Activated CD4-positive, alpha-beta memory T cell treated with anti-CD3 and anti-CD28 coated beads for 36 hours (primary cell): ENCODE data around the gene RNF213. TPM values are rescaled to one million over a fixed set of nuclear protein-coding genes. Genes with fewer than 3 reads are reported as not detected.

Source experiments
- CTCF ChIA-PET: fragments of 350-600 bp; sonication (Branson Sonifier 250); formaldehyde crosslinking; loops from one replicate; lab custom pipeline; 2021; ENCODE audit warnings: antibody characterized with exemption, inconsistent platforms; lab: Charles Lee
- POLR2A ChIA-PET: fragments of 350-600 bp; sonication (Branson Sonifier 250); formaldehyde crosslinking; loops from one replicate; lab custom pipeline; 2021; ENCODE audit warnings: antibody characterized with exemption; lab: Charles Lee
- DNase-seq: peaks from one replicate; pipeline ENCODE4 v3.0.0-alpha.2; 2020
- H3K27ac Mint-ChIP-seq: one replicate; pipeline ENCODE4 v1.8.0; 2021; ENCODE audit warnings: mixed read lengths
- H3K27me3 Mint-ChIP-seq: one replicate; pipeline ENCODE4 v1.8.0; 2021; ENCODE audit warnings: mixed read lengths
- H3K36me3 Mint-ChIP-seq: one replicate; pipeline ENCODE4 v1.8.0; 2021; ENCODE audit warnings: mixed read lengths
- H3K4me1 Mint-ChIP-seq: one replicate; pipeline ENCODE4 v1.8.0; 2021; ENCODE audit warnings: low read depth, mixed read lengths
- H3K4me3 Mint-ChIP-seq: one replicate; pipeline ENCODE4 v1.8.0; 2021; ENCODE audit warnings: mild to moderate bottlenecking, mixed read lengths
- H3K9me3 Mint-ChIP-seq: one replicate; pipeline ENCODE4 v1.8.0; 2021; ENCODE audit warnings: mixed read lengths
- intact Hi-C: fragments of 100-400 bp; cut with micrococcal nuclease; formaldehyde crosslinking; loops from one replicate; pipeline ENCODE4 v1.15.1; 2023
- total RNA-seq, 2 experiments: library from RNA; stranded (reverse); gene quantifications; one replicate each; pipeline ENCODE4 v1.2.3, GENCODE V29; 2021

The RNF213 gene
- total RNA-seq, 2 experiments from 2014 or later: 421 to 440 TPM

DNA sequence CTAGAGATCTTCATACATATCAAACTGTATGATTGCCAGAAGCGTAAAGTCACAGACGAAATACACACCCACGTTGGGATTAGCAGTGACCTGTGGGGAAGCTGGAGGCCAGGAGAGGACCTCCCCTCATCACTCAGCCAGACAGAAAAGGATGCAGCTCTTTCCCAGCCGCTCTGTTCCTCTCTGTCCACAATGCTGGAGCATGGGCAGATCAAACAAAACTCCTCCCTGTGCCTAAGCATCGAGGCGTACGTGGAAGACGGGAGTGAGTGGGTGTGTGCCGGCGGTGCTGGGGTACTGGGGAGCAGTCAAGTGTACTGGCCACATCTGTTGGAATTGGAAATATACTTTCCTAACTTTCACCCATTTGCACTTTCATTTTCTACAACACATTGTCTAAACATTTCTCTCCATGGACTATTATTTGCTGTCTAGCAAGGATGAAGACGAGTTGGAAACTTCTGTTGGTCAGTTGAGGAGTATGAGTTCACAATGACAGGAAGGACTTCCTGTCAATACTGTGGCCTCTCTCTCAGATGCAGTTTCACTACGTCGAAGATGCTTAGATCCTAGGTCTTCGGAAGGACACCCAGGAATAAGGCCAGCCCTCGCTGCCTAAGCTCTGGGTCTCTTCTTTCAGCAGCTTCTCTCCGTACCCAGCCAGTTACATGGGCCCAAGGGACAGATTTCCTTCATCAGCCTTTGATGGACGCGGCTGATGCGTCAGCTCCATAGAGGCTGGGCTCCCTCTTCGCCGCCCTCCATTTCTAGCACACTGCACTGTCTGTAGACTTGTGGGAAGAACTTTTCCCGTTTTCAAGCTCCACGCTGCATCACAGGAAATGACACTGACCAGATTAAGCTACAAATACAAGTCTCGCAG lies 123.7 kb downstream of the RNF213 start:
- POLR2A ChIA-PET: interaction anchor here (1.8 kb wide), 1 partner anchor 7 kb away, joined by 6 read pairs; no protein-coding TSS in a partner anchor
- intact Hi-C loops: no loop called here
- Mint-ChIP-seq H3K9me3 (no peaks in the 10 kb centered on the region), H3K27me3 (no peaks in the 10 kb centered on the region), H3K36me3 (peaks cover 85% of the 10 kb centered on the region), H3K4me3 (no peak overlapping the region), H3K27ac (peak overlapping the region; percentile 82), H3K4me1 (peaks cover 2% of the 10 kb centered on the region)
- no peak for DNase-seq
- CTCF ChIA-PET: interaction anchor here (1.2 to 1.6 kb wide), 2 partner anchors 24 to 189 kb away, joined by 3 read pairs; no protein-coding TSS in a partner anchor

DNA sequence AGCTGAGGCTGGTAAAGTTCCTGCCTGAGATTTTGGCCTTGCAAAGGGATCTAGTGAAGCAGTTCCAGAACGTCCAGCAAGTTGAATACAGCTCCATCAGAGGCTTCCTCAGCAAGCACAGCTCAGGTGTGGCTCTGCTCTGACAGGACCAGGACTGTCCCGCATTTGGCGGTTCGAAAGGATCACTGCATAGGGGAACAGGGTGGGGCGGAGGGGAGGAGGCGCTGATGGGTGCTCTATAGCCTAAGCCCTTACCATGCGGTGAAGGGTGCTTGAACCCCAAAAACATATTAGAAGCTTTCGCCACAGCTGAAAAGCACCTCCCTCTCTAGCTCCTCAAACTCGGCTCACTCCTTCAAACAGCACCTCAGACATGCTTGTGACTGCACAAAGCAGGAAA lies 124.4 kb downstream of the RNF213 start:
- intact Hi-C loops: no loop called here
- Mint-ChIP-seq H3K4me1 (peaks cover 2% of the 10 kb centered on the region), H3K36me3 (peaks cover 83% of the 10 kb centered on the region), H3K4me3 (no peak overlapping the region), H3K9me3 (no peaks in the 10 kb centered on the region), H3K27ac (peak overlapping the region; percentile 52), H3K27me3 (no peaks in the 10 kb centered on the region)
- no peak for DNase-seq
- ChIA-PET POLR2A (interaction anchor here (1.8 kb wide), 1 partner anchor 8 kb away, joined by 6 read pairs; no protein-coding TSS in a partner anchor), CTCF (interaction anchor here (1.2 to 1.6 kb wide), 2 partner anchors 25 to 189 kb away, joined by 3 read pairs; no protein-coding TSS in a partner anchor)

DNA sequence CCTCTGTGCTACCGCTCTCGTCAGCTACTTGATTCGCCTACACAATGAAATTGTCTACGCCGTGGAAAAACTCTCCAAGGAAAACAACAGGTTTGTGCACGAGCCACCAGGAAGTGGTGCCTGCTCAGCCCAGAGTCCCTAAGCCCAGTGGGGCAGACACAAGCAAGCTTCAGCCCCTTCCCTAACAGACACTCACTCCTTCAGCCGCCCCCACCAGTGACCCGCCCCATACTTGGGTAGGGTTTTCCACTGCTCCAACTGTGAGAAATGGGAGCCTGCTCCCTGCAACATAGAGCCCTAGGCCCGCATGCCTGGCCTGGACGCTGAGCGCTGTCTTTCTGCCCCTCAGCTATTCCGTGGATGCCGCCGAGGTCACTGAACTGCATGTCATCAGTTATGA lies 125.7 kb downstream of the RNF213 start:
- no peaks in the 10 kb centered on the region for H3K9me3 Mint-ChIP-seq
- H3K36me3 Mint-ChIP-seq: peaks cover 78% of the 10 kb centered on the region
- CTCF ChIA-PET: no interaction called here
- H3K27ac Mint-ChIP-seq: peak overlapping the region; percentile 24
- no peaks in the 10 kb centered on the region for H3K27me3 Mint-ChIP-seq
- DNase-seq: no peak
- H3K4me3 Mint-ChIP-seq: no peak overlapping the region
- H3K4me1 Mint-ChIP-seq: peaks cover 2% of the 10 kb centered on the region
- POLR2A ChIA-PET: interaction anchor here (1.8 kb wide), 1 partner anchor 9 kb away, joined by 6 read pairs; no protein-coding TSS in a partner anchor
- intact Hi-C loops: no loop called here

DNA sequence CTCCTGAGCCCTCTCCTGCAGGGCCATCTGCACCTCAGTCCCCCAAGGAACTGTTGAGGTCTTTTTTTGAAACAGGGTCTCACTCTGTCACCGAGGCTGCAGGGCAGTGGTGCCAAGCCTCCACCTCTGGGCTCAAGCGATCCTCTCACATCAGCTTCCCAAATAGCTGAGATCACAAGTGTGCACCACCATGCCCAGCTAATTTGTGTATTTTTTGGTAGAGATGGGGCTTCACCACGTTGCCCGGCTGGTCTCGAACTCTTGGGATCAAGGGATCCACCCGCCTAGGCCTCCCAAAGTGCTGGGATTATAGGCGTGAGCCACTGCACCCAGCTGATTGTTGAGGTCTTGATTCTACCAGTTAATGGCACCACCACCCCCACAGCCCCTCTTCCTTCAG lies 126.4 kb downstream of the RNF213 start:
- CTCF ChIA-PET: no interaction called here
- H3K27ac Mint-ChIP-seq: no peak overlapping the region

DNA sequence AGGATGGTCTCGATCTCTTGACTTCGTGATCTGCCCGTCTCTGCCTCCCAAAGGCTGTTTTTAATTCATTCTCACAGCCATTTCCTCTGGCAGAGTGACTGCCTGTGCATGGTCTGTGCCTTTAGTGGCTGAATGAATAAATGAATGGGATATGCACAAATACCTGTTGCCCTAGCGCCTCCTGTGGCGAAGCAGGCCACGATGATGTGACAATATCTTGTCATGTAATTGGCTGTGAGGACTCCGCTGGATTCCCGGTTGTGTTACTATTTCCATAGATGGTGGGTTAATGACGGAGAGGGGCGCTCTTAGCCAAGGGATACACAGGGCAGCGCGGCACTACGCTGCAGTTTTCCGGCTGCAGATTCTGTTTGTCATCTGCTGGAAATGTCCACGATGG lies 127.5 kb downstream of the RNF213 start:
- Mint-ChIP-seq H3K4me3 (no peak overlapping the region), H3K36me3 (peaks cover 70% of the 10 kb centered on the region), H3K4me1 (peaks cover 2% of the 10 kb centered on the region), H3K9me3 (no peaks in the 10 kb centered on the region), H3K27ac (no peak overlapping the region), H3K27me3 (no peaks in the 10 kb centered on the region)
- DNase-seq: no peak
- ChIA-PET POLR2A (no interaction called here), CTCF (no interaction called here)
- intact Hi-C loops: no loop called here

More for the DNA sequence above, 126.4 kb downstream of the RNF213 start:
- Mint-ChIP-seq H3K9me3 (no peaks in the 10 kb centered on the region), H3K4me1 (peaks cover 2% of the 10 kb centered on the region), H3K36me3 (peaks cover 76% of the 10 kb centered on the region), H3K27me3 (no peaks in the 10 kb centered on the region), H3K4me3 (no peak overlapping the region)
- DNase-seq: no peak
- POLR2A ChIA-PET: no interaction called here
- intact Hi-C loops: no loop called here

DNA sequence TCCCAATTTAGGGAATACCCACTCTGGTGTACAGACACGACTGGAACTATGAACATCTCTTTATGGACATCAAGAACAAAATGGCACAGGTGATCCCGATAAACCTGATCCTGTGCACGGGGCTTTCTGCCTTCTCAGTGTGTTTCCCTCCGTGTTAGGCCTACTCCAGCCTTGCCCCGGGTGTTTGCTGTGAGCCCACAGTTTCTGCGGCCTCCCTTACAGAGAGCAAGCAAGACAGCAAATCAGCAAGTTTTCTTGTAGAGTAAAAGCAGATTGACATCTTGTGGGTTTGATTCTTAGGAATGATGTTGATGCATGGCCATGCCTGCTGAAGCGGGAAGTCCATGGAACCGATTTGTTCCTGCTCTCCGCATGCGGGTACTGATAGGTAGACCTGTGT lies 127.9 kb downstream of the RNF213 start:
- Mint-ChIP-seq H3K27ac (no peak overlapping the region), H3K36me3 (peaks cover 69% of the 10 kb centered on the region), H3K9me3 (no peaks in the 10 kb centered on the region), H3K4me1 (peaks cover 2% of the 10 kb centered on the region), H3K27me3 (no peaks in the 10 kb centered on the region), H3K4me3 (no peak overlapping the region)
- ChIA-PET POLR2A (no interaction called here), CTCF (no interaction called here)
- DNase-seq: no peak
- intact Hi-C loops: no loop called here

DNA sequence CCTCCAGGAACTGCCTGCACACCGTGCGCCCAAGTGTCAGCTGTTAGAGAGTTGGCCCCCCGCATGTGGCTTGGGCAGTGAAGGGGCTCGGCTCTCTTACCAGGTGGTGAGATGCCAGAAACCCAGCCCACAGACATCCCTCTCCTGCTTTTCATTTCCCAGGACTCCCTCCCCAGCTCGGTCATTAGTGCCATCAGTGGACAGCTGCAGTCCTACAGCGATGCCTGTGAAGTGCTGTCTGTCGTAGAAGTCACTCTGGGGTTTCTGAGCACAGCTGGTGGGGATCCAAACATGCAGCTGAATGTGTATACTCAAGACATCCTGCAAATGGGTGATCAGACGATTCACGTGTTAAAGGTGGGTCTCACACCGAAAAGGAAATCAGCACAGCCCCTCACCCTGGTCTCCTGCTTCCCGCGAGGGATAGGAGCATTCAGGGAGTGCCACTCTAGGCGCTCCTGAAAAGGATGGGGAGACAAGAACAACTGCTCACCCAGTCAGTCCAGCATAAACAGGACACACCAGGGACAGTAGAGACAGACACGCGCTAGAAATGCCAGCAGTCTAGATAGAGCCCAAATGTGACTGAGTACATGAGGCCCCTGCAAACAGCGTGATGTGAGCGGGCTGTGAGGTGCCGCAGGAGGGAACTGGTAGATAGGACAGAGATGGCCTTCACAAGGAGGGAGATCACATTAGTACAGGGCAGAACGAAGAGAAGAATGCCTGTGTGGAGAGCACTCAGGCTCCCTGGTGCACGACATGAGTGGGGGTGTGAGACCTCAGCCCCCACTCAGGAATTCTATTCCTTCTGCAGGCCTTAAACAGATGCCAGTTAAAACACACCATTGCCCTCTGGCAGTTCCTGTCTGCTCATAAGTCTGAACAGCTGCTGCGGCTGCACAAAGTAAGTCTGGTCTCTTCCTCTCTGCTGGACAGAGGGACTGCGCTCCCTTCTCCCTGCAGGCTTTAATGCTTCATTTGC lies 128.7 kb downstream of the RNF213 start:
- peak overlapping the region; percentile 3 for H3K27ac Mint-ChIP-seq
- intact Hi-C loops: no loop called here
- POLR2A ChIA-PET: no interaction called here
- CTCF ChIA-PET: no interaction called here
- H3K9me3 Mint-ChIP-seq: no peaks in the 10 kb centered on the region
- peaks cover 69% of the 10 kb centered on the region for H3K36me3 Mint-ChIP-seq
- H3K4me3 Mint-ChIP-seq: no peak overlapping the region
- DNase-seq: no peak
- no peaks in the 10 kb centered on the region for H3K4me1 Mint-ChIP-seq
- H3K27me3 Mint-ChIP-seq: no peaks in the 10 kb centered on the region

DNA sequence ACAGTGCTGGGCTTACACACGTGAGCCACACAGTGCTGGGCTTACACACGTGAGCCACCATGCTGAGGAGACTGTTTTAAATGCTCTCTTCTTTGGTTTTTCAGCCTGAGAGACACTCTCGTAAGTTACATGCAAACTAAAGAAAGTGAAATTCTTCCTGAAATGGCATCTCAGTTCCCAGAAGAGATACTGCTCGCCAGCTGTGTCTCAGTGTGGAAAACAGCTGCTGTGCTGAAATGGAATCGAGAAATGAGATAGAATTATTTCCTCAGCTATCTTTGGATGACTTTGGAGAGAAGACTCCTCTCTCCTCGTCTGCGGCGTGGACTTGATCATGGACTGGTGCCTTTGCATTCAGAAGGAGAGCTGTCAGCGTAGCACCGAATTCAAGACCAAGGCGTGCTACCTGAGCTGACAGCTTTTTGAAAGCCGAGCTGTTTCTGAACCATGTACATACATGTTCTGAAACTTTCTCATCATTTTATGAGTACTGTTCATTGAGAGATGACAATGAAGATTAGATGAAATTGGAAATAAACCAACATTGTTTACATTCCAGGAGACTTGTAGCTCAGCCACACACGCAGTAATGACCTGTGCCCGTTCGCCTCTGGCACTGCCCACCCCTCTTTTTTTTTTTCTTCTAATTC lies 132.7 kb downstream of the RNF213 start:
- Mint-ChIP-seq H3K36me3 (peaks cover 44% of the 10 kb centered on the region), H3K27me3 (no peaks in the 10 kb centered on the region), H3K27ac (no peak overlapping the region), H3K4me1 (peaks cover 2% of the 10 kb centered on the region), H3K9me3 (no peaks in the 10 kb centered on the region), H3K4me3 (no peak overlapping the region)
- ChIA-PET CTCF (no interaction called here), POLR2A (no interaction called here)
- intact Hi-C loops: no loop called here
- DNase-seq: no peak

DNA sequence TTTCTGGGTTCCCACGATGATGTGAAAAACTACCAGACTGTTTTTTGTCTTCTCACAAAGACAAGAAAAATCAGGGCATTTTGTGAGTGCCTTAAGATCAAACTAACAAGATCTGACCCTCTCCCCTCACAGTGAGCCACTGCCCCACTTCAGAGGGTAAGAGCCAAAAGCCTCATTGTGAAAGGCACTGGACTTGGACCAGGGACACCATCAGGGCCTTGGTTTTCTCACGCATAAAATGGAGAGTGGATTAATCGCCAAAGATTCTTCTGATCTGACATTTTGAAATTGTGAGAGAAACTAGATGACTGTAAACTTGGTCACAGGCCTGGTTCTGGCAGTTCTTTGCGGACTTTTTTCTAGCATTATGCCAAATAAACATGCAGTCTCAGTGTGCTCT lies 133.3 kb downstream of the RNF213 start:
- Mint-ChIP-seq H3K4me3 (no peak overlapping the region), H3K27me3 (no peaks in the 10 kb centered on the region), H3K4me1 (peaks cover 2% of the 10 kb centered on the region), H3K9me3 (no peaks in the 10 kb centered on the region), H3K27ac (peak overlapping the region; percentile 8), H3K36me3 (peaks cover 38% of the 10 kb centered on the region)
- POLR2A ChIA-PET: no interaction called here
- CTCF ChIA-PET: no interaction called here
- intact Hi-C loops: no loop called here
- no peak for DNase-seq

DNA sequence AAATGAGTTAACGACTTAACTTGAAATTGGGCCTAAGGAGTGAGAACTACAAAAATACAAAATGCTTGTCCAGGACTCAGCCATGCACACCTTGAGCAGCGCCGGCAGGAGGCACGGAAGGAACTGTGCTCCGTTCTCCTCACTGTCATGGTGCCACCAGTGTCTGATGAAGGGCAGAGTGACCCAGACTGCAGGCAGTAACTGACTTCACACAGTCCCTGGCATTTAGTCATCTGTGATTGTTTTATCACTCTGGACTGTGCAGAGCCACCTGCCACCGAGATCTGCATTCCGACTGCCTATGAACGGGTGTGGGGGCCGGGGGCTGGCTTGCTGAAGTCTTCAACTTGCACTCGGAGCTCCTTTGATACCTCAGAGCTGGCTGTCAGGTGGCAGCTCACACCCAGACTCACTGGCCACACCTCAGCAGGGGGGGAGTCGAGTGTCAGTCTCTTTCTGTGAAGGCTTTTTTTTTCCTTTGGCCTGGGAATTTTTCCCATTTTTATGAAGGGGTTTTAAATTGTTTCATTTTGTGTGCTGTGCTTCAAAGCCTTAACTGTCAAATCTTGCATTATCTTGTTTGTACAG lies 134.1 kb downstream of the RNF213 start:
- Mint-ChIP-seq H3K9me3 (no peaks in the 10 kb centered on the region), H3K4me1 (peaks cover 2% of the 10 kb centered on the region), H3K4me3 (no peak overlapping the region), H3K27me3 (no peaks in the 10 kb centered on the region), H3K27ac (peak overlapping the region; percentile 8), H3K36me3 (peaks cover 33% of the 10 kb centered on the region)
- intact Hi-C loops: no loop called here
- CTCF ChIA-PET: interaction anchor here (0.7 kb wide), 1 partner anchor 1090 kb away, joined by 3 read pairs; no protein-coding TSS in a partner anchor
- POLR2A ChIA-PET: no interaction called here
- no peak for DNase-seq

DNA sequence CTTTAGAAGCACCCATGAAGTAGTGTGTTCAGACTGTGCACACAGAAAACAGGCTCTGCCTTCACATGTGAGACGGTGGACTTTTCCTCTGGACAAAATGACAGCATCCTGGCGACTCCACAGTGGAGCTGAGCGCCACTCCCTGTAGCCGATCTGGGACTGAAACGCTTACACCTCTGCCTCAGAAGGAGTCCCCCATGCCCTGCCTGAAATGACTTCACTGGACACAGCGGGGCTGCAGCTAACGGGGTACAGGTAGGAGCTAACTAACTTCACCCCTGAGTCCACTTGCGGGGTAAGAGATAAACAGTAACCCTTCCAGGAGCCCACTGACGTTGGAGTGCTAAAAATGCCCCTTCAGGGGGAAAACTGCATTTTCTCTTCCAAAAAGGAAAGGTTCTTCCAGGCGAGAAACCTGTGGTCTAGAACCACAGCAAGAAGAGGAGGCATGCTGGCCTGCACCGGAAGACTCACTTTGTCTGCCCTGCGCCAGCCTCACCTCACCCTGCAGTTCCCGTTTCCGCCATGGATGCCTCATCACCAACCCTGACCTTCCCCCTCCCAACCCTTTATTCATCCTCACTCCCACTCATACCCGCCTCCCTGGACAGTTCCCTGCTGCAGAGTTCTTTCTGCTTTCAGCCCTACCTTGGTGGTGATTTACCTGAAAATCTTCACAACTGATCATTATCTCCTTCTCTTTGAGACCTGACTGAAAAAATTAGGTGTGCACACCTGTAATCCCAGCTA lies 134.9 kb downstream of the RNF213 start:
- H3K36me3 Mint-ChIP-seq: peaks cover 26% of the 10 kb centered on the region
- no peaks in the 10 kb centered on the region for H3K27me3 Mint-ChIP-seq
- DNase-seq: peak; percentile 26
- peaks cover 2% of the 10 kb centered on the region for H3K4me1 Mint-ChIP-seq
- ChIA-PET CTCF (no interaction called here), POLR2A (no interaction called here)
- no peak overlapping the region for H3K4me3 Mint-ChIP-seq
- H3K27ac Mint-ChIP-seq: no peak overlapping the region
- intact Hi-C loops: no loop called here
- no peaks in the 10 kb centered on the region for H3K9me3 Mint-ChIP-seq
